ENCODE measurements around the gene ST14.
"Not testable (repeated sequence)": the region's sequence is repeated elsewhere in the genome, so short reads cannot be mapped to it uniquely, and the experiment has no call there.

ST14 gene

GRCh38 chr11:130164221-130164570 lies 4.6 kb downstream of the ST14 start:
- no peak for DNase-seq (ENCODE audit: low read depth)

GRCh38 chr11:130165601-130166456 lies 6.2 kb downstream of the ST14 start:
- DNase-seq (ENCODE audit: low read depth), result no peak

- peak; percentile 88 for DNase-seq (ENCODE audit: low read depth)
Measured at GRCh38 chr11:130166457-130166784, 6.8 kb downstream of the ST14 start.

- no peak for DNase-seq (ENCODE audit: low read depth)
Measured at GRCh38 chr11:130167146-130167545, 7.6 kb downstream of the ST14 start.

- DNase-seq (ENCODE audit: low read depth), result no peak
Measured at GRCh38 chr11:130168105-130168504, 8.5 kb downstream of the ST14 start.

- DNase-seq (ENCODE audit: low read depth), result no peak
Measured at GRCh38 chr11:130170345-130170744, 10.8 kb downstream of the ST14 start.

GRCh38 chr11:130171534-130171933 lies 12.0 kb downstream of the ST14 start:
- DNase-seq (ENCODE audit: low read depth), result no peak

GRCh38 chr11:130172001-130172400 lies 12.4 kb downstream of the ST14 start:
- not testable (repeated sequence) for DNase-seq (ENCODE audit: low read depth)

GRCh38 chr11:130174642-130175041 lies 15.1 kb downstream of the ST14 start:
- DNase-seq (ENCODE audit: low read depth), result no peak

- no peak for DNase-seq (ENCODE audit: low read depth)
Measured at GRCh38 chr11:130175898-130176297, 16.3 kb downstream of the ST14 start.

- DNase-seq (ENCODE audit: low read depth), result no peak
Measured at GRCh38 chr11:130177782-130178181, 18.2 kb downstream of the ST14 start.

- DNase-seq (ENCODE audit: low read depth), result no peak
Measured at GRCh38 chr11:130178441-130179339, 19.1 kb downstream of the ST14 start.

- DNase-seq (ENCODE audit: low read depth), result no peak
Measured at GRCh38 chr11:130179396-130180306, 20.1 kb downstream of the ST14 start.

GRCh38 chr11:130180491-130180890 lies 20.9 kb downstream of the ST14 start:
- DNase-seq (ENCODE audit: low read depth), result no peak

GRCh38 chr11:130180896-130181294 lies 21.3 kb downstream of the ST14 start:
- DNase-seq (ENCODE audit: low read depth), result no peak

- DNase-seq (ENCODE audit: low read depth), result no peak
Measured at GRCh38 chr11:130181295-130182272, 22.0 kb downstream of the ST14 start.

GRCh38 chr11:130183878-130184610 lies 24.5 kb downstream of the ST14 start:
- DNase-seq (ENCODE audit: low read depth), result no peak

- no peak for DNase-seq (ENCODE audit: low read depth)
Measured at GRCh38 chr11:130187096-130187495, 27.5 kb downstream of the ST14 start.

GRCh38 chr11:130188047-130188446 lies 28.5 kb downstream of the ST14 start:
- DNase-seq (ENCODE audit: low read depth), result no peak

Measured in non-pigmented ciliary epithelial cell (primary cell).